Sigmoid colon (tissue), 3 donors: ENCODE measurements around the gene KCNMB2.

Experiments used
- CTCF ChIP-seq, 4 experiments: fragments of 450-650 bp in 3 of 4; fragments of 200-600 bp in 1 of 4; IDR thresholded peaks; one replicate each; pipeline ENCODE4 v1.5.1; 2016 to 2019; ENCODE audit warnings: antibody characterized with exemption in 4 of 4, mild to moderate bottlenecking in 3 of 4, moderate library complexity in 2 of 4
- POLR2A ChIP-seq, 2 donors: fragments of 450-650 bp; IDR thresholded peaks; one replicate each; pipeline ENCODE4 v1.6.1; 2016; ENCODE audit warnings: antibody characterized with exemption in 2 of 2, mild to moderate bottlenecking in 2 of 2, moderate library complexity in 2 of 2

- no peak for TF ChIP-seq CTCF (IDR thresholded peaks at IDR 0.05)
- no peak for TF ChIP-seq POLR2A (IDR thresholded peaks at IDR 0.05)
These were observed 27.8 kb upstream of the KCNMB2 start for GRCh38 chr3:178508443-178508825.
